WERI-Rb-1 (cell line): Measurements from ENCODE around the gene CKAP4.
"Not testable (repeated sequence)": the region's sequence is repeated elsewhere in the genome, so short reads cannot be mapped to it uniquely, and the experiment has no call there.

ENCODE experiments used
- DNase-seq: peaks from one replicate; pipeline ENCODE4 v3.0.0-alpha.2; 2020
- H3K27ac ChIP-seq: fragments of 250-450 bp; sonication (Bioruptor Pico); 2 replicates; pipeline ENCODE4 v1.5.1; 2020; ENCODE audit warnings: mild to moderate bottlenecking, moderate library complexity
- H3K27me3 ChIP-seq: fragments of 250-450 bp; sonication (Bioruptor Pico); 2 replicates; pipeline ENCODE4 v1.5.1; 2021; ENCODE audit warnings: mild to moderate bottlenecking, low read depth, moderate library complexity; ENCODE audit not compliant: insufficient read depth, severe bottlenecking
- H3K36me3 ChIP-seq: fragments of 250-450 bp; sonication (Bioruptor Pico); 2 replicates; pipeline ENCODE4 v1.5.1; 2020; ENCODE audit warnings: mild to moderate bottlenecking, moderate library complexity
- H3K4me3 ChIP-seq: 2 replicates; pipeline ENCODE4 v1.5.1; 2011; ENCODE audit warnings: low read depth, mild to moderate bottlenecking, control low read depth, low read length
- H3K9me3 ChIP-seq: fragments of 250-450 bp; sonication (Bioruptor Pico); 2 replicates; pipeline ENCODE4 v1.5.1; 2021; ENCODE audit warnings: mild to moderate bottlenecking, moderate library complexity; ENCODE audit not compliant: severe bottlenecking
- TF ChIP-seq, protein P1 (sequence below): IDR thresholded peaks from 2 replicates; pipeline ENCODE4 v1.5.1; 2011; ENCODE audit warnings: low read depth, mild to moderate bottlenecking, control low read depth, inconsistent platforms, low read length

Gene CKAP4

DNA sequence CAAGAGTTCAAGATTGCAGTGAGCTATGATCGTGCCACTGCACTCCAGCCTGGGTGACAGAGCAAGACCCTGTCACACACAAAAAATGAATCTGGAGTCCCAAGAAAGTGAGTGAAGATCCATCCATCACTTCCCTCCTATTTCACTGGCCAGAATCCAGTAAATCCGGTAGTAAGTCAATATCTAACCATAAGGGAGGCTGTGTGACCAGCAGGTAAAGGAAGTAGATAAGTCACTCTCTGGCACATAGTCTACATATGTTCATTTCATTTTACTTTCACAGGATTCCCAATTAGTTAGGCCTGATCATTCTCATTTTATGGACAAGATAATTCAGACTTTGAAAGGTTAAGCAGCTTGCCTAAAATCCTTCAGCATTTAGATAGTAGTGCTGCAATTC, 42.8 kb upstream of the CKAP4 start:
- no peak overlapping the region for H3K27ac ChIP-seq
- no peak for DNase-seq
- H3K4me3 ChIP-seq: no peak overlapping the region
- no peaks in the 10 kb centered on the region for H3K27me3 ChIP-seq
- TF ChIP-seq, protein P1, sequence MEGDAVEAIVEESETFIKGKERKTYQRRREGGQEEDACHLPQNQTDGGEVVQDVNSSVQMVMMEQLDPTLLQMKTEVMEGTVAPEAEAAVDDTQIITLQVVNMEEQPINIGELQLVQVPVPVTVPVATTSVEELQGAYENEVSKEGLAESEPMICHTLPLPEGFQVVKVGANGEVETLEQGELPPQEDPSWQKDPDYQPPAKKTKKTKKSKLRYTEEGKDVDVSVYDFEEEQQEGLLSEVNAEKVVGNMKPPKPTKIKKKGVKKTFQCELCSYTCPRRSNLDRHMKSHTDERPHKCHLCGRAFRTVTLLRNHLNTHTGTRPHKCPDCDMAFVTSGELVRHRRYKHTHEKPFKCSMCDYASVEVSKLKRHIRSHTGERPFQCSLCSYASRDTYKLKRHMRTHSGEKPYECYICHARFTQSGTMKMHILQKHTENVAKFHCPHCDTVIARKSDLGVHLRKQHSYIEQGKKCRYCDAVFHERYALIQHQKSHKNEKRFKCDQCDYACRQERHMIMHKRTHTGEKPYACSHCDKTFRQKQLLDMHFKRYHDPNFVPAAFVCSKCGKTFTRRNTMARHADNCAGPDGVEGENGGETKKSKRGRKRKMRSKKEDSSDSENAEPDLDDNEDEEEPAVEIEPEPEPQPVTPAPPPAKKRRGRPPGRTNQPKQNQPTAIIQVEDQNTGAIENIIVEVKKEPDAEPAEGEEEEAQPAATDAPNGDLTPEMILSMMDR: no peak
- H3K9me3 ChIP-seq: no peaks in the 10 kb centered on the region
- no peaks in the 10 kb centered on the region for H3K36me3 ChIP-seq

DNA sequence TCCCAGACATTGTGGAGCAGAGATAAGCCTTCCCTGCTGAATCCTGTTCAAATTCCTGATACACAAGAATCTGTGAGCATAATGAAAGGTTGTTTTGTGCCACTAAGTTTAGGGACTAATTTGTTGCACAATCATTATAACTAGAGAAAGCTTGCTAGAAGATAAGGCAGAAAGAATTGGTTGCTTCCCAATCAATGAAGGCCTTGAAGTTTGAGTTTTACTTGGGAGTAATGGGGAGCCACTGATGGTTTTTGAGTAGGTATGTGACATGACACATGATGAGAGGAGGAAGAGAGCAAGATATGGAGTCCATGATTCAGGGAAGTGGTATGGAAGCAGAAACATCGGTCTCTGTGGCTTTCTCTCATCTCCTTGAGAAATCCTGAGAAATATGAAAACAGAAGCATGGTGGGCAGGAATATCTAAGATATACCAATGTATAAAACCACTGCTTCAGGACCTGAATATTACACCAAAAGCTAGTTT, 41.4 kb upstream of the CKAP4 start:
- H3K9me3 ChIP-seq: no peaks in the 10 kb centered on the region
- DNase-seq: no peak
- H3K4me3 ChIP-seq: no peak overlapping the region
- no peaks in the 10 kb centered on the region for H3K36me3 ChIP-seq
- H3K27me3 ChIP-seq: no peaks in the 10 kb centered on the region
- TF ChIP-seq, protein P1: no peak
- no peak overlapping the region for H3K27ac ChIP-seq

DNA sequence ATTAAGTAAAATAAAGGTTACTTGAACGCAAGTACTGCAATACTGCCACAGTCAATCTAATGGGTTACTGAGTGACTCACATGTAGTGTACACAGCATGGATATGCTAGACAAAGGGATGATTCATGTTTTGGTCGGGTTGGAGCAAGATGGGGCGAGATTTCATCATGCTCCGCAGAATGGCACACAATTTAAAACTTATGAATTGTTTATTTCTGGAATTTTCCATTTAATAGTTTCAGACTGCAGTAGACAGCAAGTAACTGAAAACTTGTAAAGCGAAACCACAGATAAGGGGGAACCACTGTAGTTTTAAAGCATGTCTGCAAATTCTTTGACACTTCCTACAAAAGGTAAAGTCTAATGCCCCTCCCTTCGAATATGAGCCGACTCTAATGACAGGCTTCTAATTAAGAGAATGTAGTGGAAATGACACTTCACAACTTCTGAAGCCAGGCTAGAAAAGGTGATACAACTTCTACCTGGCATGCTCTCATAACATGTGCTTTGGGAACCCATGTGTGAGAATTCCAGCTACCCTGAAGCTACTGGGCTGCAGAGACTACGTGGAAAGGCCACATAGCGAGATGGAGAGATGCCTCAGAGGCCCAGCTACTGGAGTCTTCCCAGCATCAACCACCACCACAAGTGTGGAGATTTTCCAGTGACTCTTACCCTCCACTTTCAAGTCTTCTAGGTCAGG, 40.8 kb upstream of the CKAP4 start:
- H3K4me3 ChIP-seq: no peak overlapping the region
- H3K36me3 ChIP-seq: no peaks in the 10 kb centered on the region
- DNase-seq: no peak
- no peak overlapping the region for H3K27ac ChIP-seq
- no peaks in the 10 kb centered on the region for H3K9me3 ChIP-seq
- TF ChIP-seq, protein P1: no peak
- no peaks in the 10 kb centered on the region for H3K27me3 ChIP-seq

DNA sequence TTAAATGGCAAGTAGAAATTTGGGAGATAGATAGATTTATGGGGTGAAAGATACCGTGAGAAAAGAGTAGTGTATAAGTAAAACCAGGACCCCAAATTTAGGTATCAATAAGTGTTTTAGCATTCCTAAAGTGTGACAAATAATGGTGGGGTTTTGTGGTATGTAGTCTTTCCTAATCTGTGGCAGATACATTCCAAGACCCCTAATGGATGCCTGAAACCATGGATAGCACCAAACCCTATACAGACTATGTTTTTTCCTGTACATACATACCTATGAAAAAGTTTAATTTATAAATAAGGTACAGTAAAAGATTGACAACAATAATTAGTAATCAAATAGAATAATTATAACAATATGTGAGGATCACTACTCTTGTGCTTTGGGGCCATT, 40.3 kb upstream of the CKAP4 start:
- no peaks in the 10 kb centered on the region for H3K27me3 ChIP-seq
- H3K4me3 ChIP-seq: no peak overlapping the region
- no peak for DNase-seq
- H3K27ac ChIP-seq: no peak overlapping the region
- no peaks in the 10 kb centered on the region for H3K9me3 ChIP-seq
- no peaks in the 10 kb centered on the region for H3K36me3 ChIP-seq
- TF ChIP-seq, protein P1: no peak

DNA sequence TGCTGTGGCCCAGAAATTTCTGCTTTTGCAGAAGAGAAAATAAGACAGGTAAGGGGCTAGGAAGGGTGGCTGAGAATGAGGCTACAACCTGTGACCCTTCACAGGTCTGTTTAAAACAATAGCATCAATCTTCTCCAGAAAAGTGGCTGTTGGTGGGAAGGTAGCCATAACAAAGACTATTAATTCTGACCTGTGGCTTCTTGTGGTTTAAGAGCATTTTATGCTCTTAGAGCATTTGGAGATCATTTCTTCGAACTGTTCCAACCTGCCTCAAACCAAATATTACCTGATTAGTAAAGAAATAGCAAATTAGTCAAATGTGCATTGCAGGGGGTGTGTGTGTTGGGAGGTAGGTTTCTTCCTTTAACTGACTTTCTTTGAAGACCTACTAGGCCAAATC, 39.5 kb upstream of the CKAP4 start:
- no peaks in the 10 kb centered on the region for H3K27me3 ChIP-seq
- TF ChIP-seq, protein P1: no peak
- DNase-seq: no peak
- no peaks in the 10 kb centered on the region for H3K36me3 ChIP-seq
- H3K27ac ChIP-seq: no peak overlapping the region
- no peaks in the 10 kb centered on the region for H3K9me3 ChIP-seq
- H3K4me3 ChIP-seq: no peak overlapping the region

DNA sequence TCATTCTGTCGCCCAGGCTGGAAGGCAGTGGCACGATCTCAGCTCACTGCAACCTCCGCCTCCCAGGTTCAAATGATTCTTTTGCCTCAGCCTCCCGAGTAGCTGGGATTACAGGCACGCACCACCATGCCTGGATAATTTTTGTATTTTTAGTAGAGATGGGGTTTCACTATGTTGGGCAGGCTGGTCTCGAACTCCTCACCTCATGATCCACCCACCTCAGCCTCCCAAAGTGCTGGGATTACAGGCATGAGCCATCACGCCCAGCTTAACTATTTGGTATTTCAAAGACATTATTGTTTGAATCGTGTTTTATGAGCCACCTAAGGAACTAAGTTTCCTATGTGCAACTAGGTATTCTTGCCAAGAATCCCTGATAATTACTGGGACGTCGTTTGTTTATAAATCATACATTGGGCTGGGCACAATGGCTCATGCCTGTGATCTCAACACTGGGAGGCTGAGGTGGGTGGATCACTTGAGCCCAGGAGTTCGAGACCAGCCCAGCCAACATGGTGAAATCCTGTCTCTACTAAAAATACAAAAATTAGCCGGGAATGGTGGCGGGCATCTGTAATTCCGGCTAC, 38.8 kb upstream of the CKAP4 start:
- DNase-seq, H3K27ac ChIP-seq, H3K36me3 ChIP-seq: not testable (repeated sequence)

More for the DNA sequence above, 38.8 kb upstream of the CKAP4 start:
- not testable (repeated sequence) for H3K4me3 ChIP-seq, H3K27me3 ChIP-seq, H3K9me3 ChIP-seq
